ENCODE results near the gene PRKAR1A. TPM values are rescaled to one million over a fixed set of nuclear protein-coding genes. Genes with fewer than 3 reads are reported as not detected.

Gene PRKAR1A
- 283 and 363 TPM in 2 replicates for total RNA-seq

GRCh38 chr17:68512247-68512959, at the start of gene PRKAR1A:
Gene PRKAR1A (plus strand): TSS chr17:68512430. CDS start chr17:68515400, 2,970 bp downstream.

Other genes starting within 250 kb of the PRKAR1A start
- gene SLC16A6, start 221.3 kb upstream of the PRKAR1A start, total RNA-seq, result 0.15 and 1.2 TPM in 2 replicates
- gene ARSG, start 220.9 kb upstream of the PRKAR1A start, total RNA-seq, result 2.2 and 4.1 TPM in 2 replicates
- gene WIPI1, start 54.9 kb upstream of the PRKAR1A start, total RNA-seq, result 186 and 352 TPM in 2 replicates
- gene FAM20A, start 88.9 kb downstream of the PRKAR1A start, total RNA-seq, result 16.9 and 25.1 TPM in 2 replicates

Measured in smooth muscle cell of trachea (primary cell).